ENCODE measurements around the gene AKAP13. TPM values are rescaled to one million over a fixed set of nuclear protein-coding genes. Genes with fewer than 3 reads are reported as not detected.

The AKAP13 gene
- total and polyA plus RNA-seq, 2 of the 8 experiments (the other 6 are each of a cell fraction or from before 2014, with no cell fraction given) = 14.0 to 46.2 TPM

DNA sequence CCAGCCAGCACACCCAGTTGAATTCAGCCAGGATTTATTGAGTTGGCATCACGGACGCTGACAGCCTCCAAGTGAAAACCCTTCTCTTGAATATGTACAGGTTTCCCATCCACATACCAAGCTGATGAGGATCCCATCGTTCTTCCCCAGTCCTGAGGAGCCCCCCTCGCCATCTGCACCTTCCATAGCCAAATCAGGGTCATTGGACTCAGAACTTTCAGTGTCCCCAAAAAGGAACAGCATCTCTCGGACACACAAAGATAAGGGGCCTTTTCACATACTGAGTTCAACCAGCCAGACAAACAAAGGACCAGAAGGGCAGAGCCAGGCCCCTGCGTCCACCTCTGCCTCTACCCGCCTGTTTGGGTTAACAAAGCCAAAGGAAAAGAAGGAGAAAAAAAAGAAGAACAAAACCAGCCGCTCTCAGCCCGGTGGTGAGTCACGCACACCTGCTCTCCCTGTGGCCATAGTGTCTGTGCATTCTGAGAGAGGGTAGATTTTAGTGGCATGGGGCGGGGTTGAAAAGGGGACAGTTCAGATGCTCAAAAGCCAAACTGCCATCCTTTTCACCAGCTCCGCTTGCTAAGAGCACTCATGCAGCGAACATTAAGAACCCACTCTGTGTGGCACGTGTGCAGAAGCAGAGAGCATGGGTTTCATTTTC, 363.1 kb downstream of the AKAP13 start:
- no peak for TF ChIP-seq CHD1 (IDR thresholded peaks at IDR 0.05; ENCODE audit: low read depth, low read length)
- TF ChIP-seq RBBP5 (IDR thresholded peaks at IDR 0.05; ENCODE audit: borderline replicate concordance, low read depth, low read length) = no peak
- TF ChIP-seq CREB1 (IDR thresholded peaks at IDR 0.05) = no peak
- no peak for TF ChIP-seq KDM5A (IDR thresholded peaks at IDR 0.05; ENCODE audit: low read length)
- TF ChIP-seq CTBP2 (IDR thresholded peaks at IDR 0.05; ENCODE audit: borderline replicate concordance, insufficient read depth, insufficient read length, low read length) = no peak
- no peak for TF ChIP-seq RNF2 (IDR thresholded peaks at IDR 0.05; ENCODE audit: borderline replicate concordance, low read depth, low read length, missing control alignments, poor library complexity, severe bottlenecking)
- no peak for TF ChIP-seq SUZ12 (IDR thresholded peaks at IDR 0.05; ENCODE audit: low read length)
- TF ChIP-seq TBP (IDR thresholded peaks at IDR 0.05; ENCODE audit: low read depth, low read length) = no peak
- TF ChIP-seq EP300 (IDR thresholded peaks at IDR 0.05; ENCODE audit: borderline replicate concordance in 1 of 2, low read depth in 2 of 2, low read length in 2 of 2) = no peak
- no peak for TF ChIP-seq TEAD4 (IDR thresholded peaks at IDR 0.05; ENCODE audit: low read depth, low read length)
- TF ChIP-seq RXRA (IDR thresholded peaks at IDR 0.05; ENCODE audit: insufficient read depth, low read depth, low read length) = no peak
- Histone ChIP-seq H3K4me3 (ENCODE audit: extremely low read depth in 1 of 4, insufficient read depth in 2 of 4, low read depth in 3 of 4, low read length in 4 of 4) (no peak overlapping the region), H3K27ac (ENCODE audit: low read depth, low read length) (no peak overlapping the region), H3K23ac (ENCODE audit: insufficient read length) (no peak overlapping the region), H3K18ac (ENCODE audit: extremely low read depth, low read length) (no peak overlapping the region), H3K4me1 (replicated peaks in 1 of 4; ENCODE audit: control insufficient read depth in 3 of 4, insufficient read depth in 4 of 4, low read length in 3 of 4) (peaks cover 0 to 8% (median 3%) of the 10 kb centered on the region in 4 experiments; a peak in 6 of 7 replicates), H4K91ac (replicated peaks; ENCODE audit: insufficient read length, low read length) (no peak overlapping the region), H3K27me3 (replicated peaks in 1 of 4; ENCODE audit: control insufficient read depth in 3 of 4, extremely low read depth in 1 of 4, insufficient read depth in 3 of 4, low read length in 3 of 4) (no peaks in the 10 kb centered on the region), H2BK120ac (replicated peaks; ENCODE audit: low read depth, low read length) (no peak overlapping the region), H2AK5ac (ENCODE audit: low read depth, low read length) (no peak overlapping the region), H3K36me3 (ENCODE audit: control insufficient read depth in 2 of 4, insufficient read depth in 4 of 4, low read length in 3 of 4) (peaks cover 3 to 35% (median 17%) of the 10 kb centered on the region in 4 experiments; a peak in 6 of 8 replicates), H2BK5ac (ENCODE audit: low read depth, low read length) (no peak overlapping the region), H2AFZ (ENCODE audit: low read length) (no peak overlapping the region), H3K56ac (replicated peaks; ENCODE audit: insufficient read length, low read depth, low read length) (no peak overlapping the region), H3K14ac (ENCODE audit: insufficient read length) (no peak overlapping the region), H4K20me1 (replicated peaks in 1 of 2; ENCODE audit: control insufficient read depth in 1 of 2, insufficient read depth in 2 of 2, low read length in 2 of 2) (peaks cover 0 to 2% of the 10 kb centered on the region in 2 experiments), H3K79me1 (ENCODE audit: low read depth, low read length) (no peaks in the 10 kb centered on the region), H2BK20ac (ENCODE audit: low read length) (no peak overlapping the region), H3K9me3 (ENCODE audit: insufficient read depth in 2 of 2, low read depth in 1 of 2, low read length in 1 of 2) (no peaks in the 10 kb centered on the region), H2BK15ac (ENCODE audit: low read length) (no peak overlapping the region), H2BK12ac (ENCODE audit: low read depth, low read length) (no peak overlapping the region), H3K23me2 (ENCODE audit: low read depth, low read length) (no peaks in the 10 kb centered on the region), H3K9ac (replicated peaks in 1 of 4; ENCODE audit: extremely low read depth in 1 of 4, low read depth in 3 of 4, low read length in 3 of 4) (no peak overlapping the region), H4K5ac (ENCODE audit: insufficient read length, low read depth, low read length) (no peak overlapping the region), H4K8ac (ENCODE audit: extremely low read depth, insufficient read depth, low read length) (no peak overlapping the region), H3K4ac (replicated peaks; ENCODE audit: insufficient read length, low read depth, low read length) (no peak overlapping the region), H3K79me2 (ENCODE audit: control insufficient read depth in 1 of 2, insufficient read depth in 2 of 2, low read length in 2 of 2) (no peaks in the 10 kb centered on the region), H3K4me2 (ENCODE audit: insufficient read depth in 1 of 2, low read depth in 2 of 2, low read length in 2 of 2) (no peak overlapping the region)
- 90% methylated on average over 14 of the region's 14 CpGs; no CpG with 5 or more reads in 1 of the 2 experiments for WGBS, 2 experiments (ENCODE audit: extremely low coverage in 1 of 2, insufficient coverage in 1 of 2, insufficient read length in 1 of 2, insufficient replicate concordance in 2 of 2, low coverage in 1 of 2, low lambda C conversion rate in 2 of 2, missing lambda C conversion rate in 1 of 2)
- ChIA-PET POLR2A (ENCODE audit: partially characterized antibody) (interaction anchor here (1.0 to 1.5 kb wide), 2 partner anchors 8 to 51 kb away, joined by 3 to 7 read pairs; partner anchors contain the start of gene KLHL25), CTCF (ENCODE audit: partially characterized antibody) (interaction anchor here (1.3 to 1.5 kb wide), 4 partner anchors 10 to 79 kb away, joined by 3 to 6 read pairs (median 4); no protein-coding TSS in a partner anchor)
- FAIRE-seq (no peak), DNase-seq (ENCODE audit: low read depth in 1 of 2, low spot score in 2 of 2) (no peak)

Measured in H1 (cell line).